Osteoblast (primary cell): Measurements from ENCODE around the gene MAD1L1. TPM values are rescaled to one million over a fixed set of nuclear protein-coding genes. Genes with fewer than 3 reads are reported as not detected.

Source experiments
- DNase-seq: peaks from one replicate; pipeline ENCODE4 v3.0.0; 2011; ENCODE audit warnings: low spot score, mixed read lengths; ENCODE audit not compliant: insufficient read length; ENCODE audit errors: missing footprints
- H2AFZ ChIP-seq: 2 replicates; pipeline ENCODE4 v1.6.0; 2011; ENCODE audit warnings: mild to moderate bottlenecking, low read length
- H3K27ac ChIP-seq: 2 replicates; pipeline ENCODE4 v1.5.1; 2011; ENCODE audit warnings: mild to moderate bottlenecking, low read depth, low read length, moderate library complexity
- H3K27me3 ChIP-seq: 2 replicates; pipeline ENCODE4 v1.6.0; 2012; ENCODE audit warnings: mild to moderate bottlenecking, control low read depth, inconsistent platforms, low read length, moderate library complexity; ENCODE audit not compliant: insufficient read depth
- H3K36me3 ChIP-seq: 2 replicates; pipeline ENCODE4 v1.5.1; 2011; ENCODE audit warnings: mild to moderate bottlenecking, low read length, control low read depth, moderate library complexity; ENCODE audit not compliant: insufficient read depth
- H3K4me1 ChIP-seq: 2 replicates; pipeline ENCODE4 v1.5.1; 2011; ENCODE audit warnings: mild to moderate bottlenecking, low read length, control low read depth, moderate library complexity; ENCODE audit not compliant: insufficient read depth
- H3K4me2 ChIP-seq: 2 replicates; pipeline ENCODE4 v1.6.0; 2011; ENCODE audit warnings: mild to moderate bottlenecking, low read length; ENCODE audit not compliant: insufficient read depth
- H3K4me3 ChIP-seq: fragments of 200-600 bp; sonication (generic); 3 replicates; pipeline ENCODE4 v1.5.1; 2012; ENCODE audit warnings: mild to moderate bottlenecking, low read length, inconsistent platforms; ENCODE audit not compliant: insufficient read depth
- H3K79me2 ChIP-seq: 2 replicates; pipeline ENCODE4 v1.6.0; 2012; ENCODE audit warnings: mild to moderate bottlenecking, low read length, control low read depth, inconsistent platforms; ENCODE audit not compliant: insufficient read depth
- H3K9me3 ChIP-seq: 2 replicates; pipeline ENCODE4 v1.5.1; 2011; ENCODE audit warnings: low read depth, low read length, control low read depth
- H4K20me1 ChIP-seq: 2 replicates; pipeline ENCODE4 v1.6.0; 2012; ENCODE audit warnings: mild to moderate bottlenecking, low read length, control low read depth; ENCODE audit not compliant: insufficient read depth
- CTCF ChIP-seq: IDR thresholded peaks from 2 replicates; pipeline ENCODE4 v1.5.1; 2011; ENCODE audit warnings: mild to moderate bottlenecking, low read depth, low read length, moderate library complexity; ENCODE audit errors: extremely low read depth
- total RNA-seq: library from RNA; depleted of rRNA; stranded (reverse); fragments of >200 nt; gene quantifications from 2 replicates; pipeline ENCODE4 v1.2.3, GENCODE V29; 2012

Gene MAD1L1
- total RNA-seq, 1 donor: 66.2 TPM

GRCh38 chr7:1946773-1947450 lies 285.8 kb downstream of the MAD1L1 start:
- Histone ChIP-seq H4K20me1 (no peaks in the 10 kb centered on the region), H3K79me2 (no peaks in the 10 kb centered on the region), H3K27ac (no peak overlapping the region), H3K4me3 (no peak overlapping the region), H2AFZ (no peak overlapping the region), H3K4me2 (no peak overlapping the region), H3K27me3 (no peaks in the 10 kb centered on the region), H3K4me1 (no peaks in the 10 kb centered on the region), H3K36me3 (no peaks in the 10 kb centered on the region), H3K9me3 (no peaks in the 10 kb centered on the region)
- no peak for DNase-seq
- no peak for TF ChIP-seq CTCF

- H3K4me3 ChIP-seq: no peak overlapping the region
- no peak for TF ChIP-seq CTCF
- no peak overlapping the region for H3K4me2 ChIP-seq
- no peaks in the 10 kb centered on the region for H3K9me3 ChIP-seq
- H3K36me3 ChIP-seq: no peaks in the 10 kb centered on the region
- H4K20me1 ChIP-seq: no peaks in the 10 kb centered on the region
- H3K4me1 ChIP-seq: no peaks in the 10 kb centered on the region
- H3K27me3 ChIP-seq: no peaks in the 10 kb centered on the region
- no peak for DNase-seq
- no peak overlapping the region for H2AFZ ChIP-seq
- H3K27ac ChIP-seq: no peak overlapping the region
- no peaks in the 10 kb centered on the region for H3K79me2 ChIP-seq
Measured at GRCh38 chr7:1946025-1946772, 286.5 kb downstream of the MAD1L1 start.

- Histone ChIP-seq H3K36me3 (no peaks in the 10 kb centered on the region), H4K20me1 (no peaks in the 10 kb centered on the region), H3K4me2 (no peak overlapping the region), H3K4me3 (no peak overlapping the region), H3K79me2 (no peaks in the 10 kb centered on the region), H2AFZ (no peak overlapping the region), H3K9me3 (no peaks in the 10 kb centered on the region), H3K27ac (no peak overlapping the region), H3K27me3 (no peaks in the 10 kb centered on the region), H3K4me1 (peaks cover 4% of the 10 kb centered on the region)
- DNase-seq: no peak
- TF ChIP-seq CTCF: no peak
Measured at GRCh38 chr7:1945558-1945957, 287.2 kb downstream of the MAD1L1 start.

- H3K27ac ChIP-seq: no peak overlapping the region
- no peak for TF ChIP-seq CTCF
- no peaks in the 10 kb centered on the region for H3K27me3 ChIP-seq
- no peak overlapping the region for H2AFZ ChIP-seq
- H3K79me2 ChIP-seq: peaks cover under 1% of the 10 kb centered on the region
- H4K20me1 ChIP-seq: no peaks in the 10 kb centered on the region
- no peak overlapping the region for H3K4me3 ChIP-seq
- H3K9me3 ChIP-seq: no peaks in the 10 kb centered on the region
- H3K4me2 ChIP-seq: no peak overlapping the region
- peaks cover 12% of the 10 kb centered on the region for H3K4me1 ChIP-seq
- no peaks in the 10 kb centered on the region for H3K36me3 ChIP-seq
- DNase-seq: no peak
Measured at GRCh38 chr7:1944619-1945210, 288.0 kb downstream of the MAD1L1 start.
